ENCODE data around the gene ARSA. TPM values are rescaled to one million over a fixed set of nuclear protein-coding genes. Genes with fewer than 3 reads are reported as not detected.
A peak's percentile ranks its signal among the peaks of the same experiment; 100 is the strongest.

Gene ARSA
- total RNA-seq, 4 donors from 2014 or later = 19.5 to 40.0 (median 21.0) TPM

DNA sequence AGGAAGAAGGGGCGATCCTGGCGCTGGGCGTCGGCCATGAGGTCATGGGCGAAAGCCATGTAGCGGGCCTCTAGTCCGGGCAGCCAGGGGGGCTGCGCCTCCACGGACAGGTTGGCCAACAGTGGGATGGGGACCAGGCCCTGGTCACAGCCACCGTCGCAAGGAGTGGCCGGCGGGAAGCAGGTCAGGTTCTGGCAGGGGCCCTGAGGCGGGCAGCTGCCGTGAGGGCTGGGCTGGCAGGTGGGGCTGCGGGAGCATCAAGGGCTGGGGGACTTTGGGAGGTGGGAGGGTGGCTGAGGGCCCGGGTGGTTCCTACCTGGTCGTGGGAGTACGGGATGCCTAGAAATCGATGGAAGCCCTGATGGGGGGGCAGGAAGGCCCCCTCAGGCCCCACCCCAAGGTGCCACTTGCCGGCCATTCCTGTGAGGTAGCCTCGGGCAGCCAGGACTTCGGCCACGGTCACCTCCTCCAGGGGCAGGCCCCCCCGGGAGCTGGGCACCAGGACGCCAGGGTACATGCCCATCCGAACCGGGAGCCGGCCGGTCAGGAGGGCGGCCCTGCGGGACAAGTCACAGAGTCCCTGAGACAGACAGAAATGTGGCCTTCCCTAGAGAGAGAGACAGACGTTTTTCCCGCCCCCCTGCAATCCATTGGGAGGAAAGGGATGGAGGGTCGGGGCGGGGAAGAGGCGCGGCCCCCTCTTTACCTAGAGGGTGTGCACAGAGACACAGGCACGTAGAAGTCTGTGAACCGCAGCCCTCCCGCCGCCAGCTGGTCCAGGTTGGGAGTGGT lies 906 bp downstream of the ARSA start:
- Histone ChIP-seq H3K27ac (peak overlapping the region in 3 of 4 donors; percentile 81 to 87 (median 86)), H3K27me3 (peaks cover 6% of the 10 kb centered on the region)
- no peak for ATAC-seq

GRCh38 chr22:50626314-50626849 lies 1.6 kb downstream of the ARSA start:
- no peak overlapping the region for H3K27ac ChIP-seq
- H3K27me3 ChIP-seq = peaks cover 10% of the 10 kb centered on the region
- 96% methylated on average over 4 of the region's 12 CpGs; no CpG with 5 or more reads in 1 of the 2 donors for WGBS, 2 donors (ENCODE audit: low coverage in 1 of 2)
- ATAC-seq = no peak
- H3K4me1 ChIP-seq = peaks cover 0 to 35% (median 14%) of the 10 kb centered on the region in 3 donors
- H3K4me3 ChIP-seq = no peak overlapping the region
- H3K9me3 ChIP-seq = no peaks in the 10 kb centered on the region
- peaks cover 0 to 25% of the 10 kb centered on the region in 2 donors for H3K36me3 ChIP-seq
- TF ChIP-seq EP300 (IDR thresholded peaks at IDR 0.05) = no peak

More for the DNA sequence above, 906 bp downstream of the ARSA start:
- WGBS, 2 donors (ENCODE audit: low coverage in 1 of 2) = 93 to 100% methylated on average over 1 to 3 of the region's 42 CpGs
- Histone ChIP-seq H3K4me3 (peak overlapping the region; percentile 71 to 76), H3K4me1 (peaks cover 0 to 32% (median 14%) of the 10 kb centered on the region in 3 donors), H3K9me3 (no peaks in the 10 kb centered on the region), H3K36me3 (peaks cover 0 to 25% of the 10 kb centered on the region in 2 donors)
- TF ChIP-seq POLR2A (IDR thresholded peaks at IDR 0.05) (no peak), POLR2AphosphoS5 (IDR thresholded peaks at IDR 0.05) (no peak), CTCF (IDR thresholded peaks at IDR 0.05) (no peak), EP300 (IDR thresholded peaks at IDR 0.05) (no peak)

DNA sequence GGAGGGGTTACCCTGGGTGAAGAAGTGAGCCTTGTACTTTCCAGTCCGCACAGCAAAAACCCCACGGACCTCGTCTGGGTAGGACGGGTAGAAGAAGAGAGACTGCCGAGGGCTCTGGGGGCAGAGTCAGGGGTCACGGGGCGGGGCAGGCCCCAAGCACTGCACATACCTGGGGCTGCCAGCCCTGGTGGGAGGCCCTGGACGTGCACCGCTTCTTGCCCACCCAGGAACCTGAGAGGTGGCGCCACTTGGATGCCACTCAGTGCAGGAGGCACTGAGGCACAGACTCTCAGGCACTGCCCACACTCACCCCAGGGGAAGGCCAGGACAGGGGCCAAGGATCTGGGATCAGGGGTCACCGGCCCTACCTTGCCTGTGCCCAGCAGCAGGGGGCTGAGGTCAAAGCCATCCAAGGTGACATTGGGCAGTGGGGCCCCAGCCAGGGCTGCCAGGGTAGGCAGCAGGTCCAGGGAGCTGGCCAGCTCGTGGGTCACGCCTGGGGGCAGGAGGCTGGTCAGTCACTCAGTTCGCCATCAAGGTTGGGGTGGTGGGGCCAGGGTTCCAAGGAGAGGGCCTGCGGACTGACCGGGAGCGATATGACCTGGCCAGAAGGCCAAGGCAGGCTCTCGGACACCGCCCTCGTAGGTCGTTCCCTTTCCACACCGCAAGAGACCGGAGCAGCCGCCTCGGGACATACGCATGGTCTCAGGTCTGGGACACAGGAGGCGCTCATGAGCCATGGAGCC lies 2.2 kb downstream of the ARSA start:
- ATAC-seq = no peak
- 27 to 85% methylated on average over 3 to 5 of the region's 27 CpGs for WGBS, 2 donors (ENCODE audit: low coverage in 1 of 2)
- Histone ChIP-seq H3K36me3 (peaks cover 0 to 25% of the 10 kb centered on the region in 2 donors), H3K4me1 (peaks cover 0 to 42% (median 14%) of the 10 kb centered on the region in 3 donors), H3K4me3 (no peak overlapping the region), H3K27ac (no peak overlapping the region), H3K9me3 (no peaks in the 10 kb centered on the region), H3K27me3 (peaks cover 17% of the 10 kb centered on the region)
- no peak for TF ChIP-seq POLR2AphosphoS5 (IDR thresholded peaks at IDR 0.05)
- no peak for TF ChIP-seq EP300 (IDR thresholded peaks at IDR 0.05)
- TF ChIP-seq POLR2A (IDR thresholded peaks at IDR 0.05) = no peak
- no peak for TF ChIP-seq CTCF (IDR thresholded peaks at IDR 0.05)

GRCh38 chr22:50625131-50625567 lies 2.8 kb downstream of the ARSA start:
- H3K9me3 ChIP-seq = no peaks in the 10 kb centered on the region
- H3K36me3 ChIP-seq = peaks cover 0 to 25% of the 10 kb centered on the region in 2 donors
- TF ChIP-seq POLR2A (IDR thresholded peaks at IDR 0.05) (no peak), CTCF (IDR thresholded peaks at IDR 0.05) (no peak), POLR2AphosphoS5 (IDR thresholded peaks at IDR 0.05) (no peak), EP300 (IDR thresholded peaks at IDR 0.05) (no peak)
- peaks cover 21% of the 10 kb centered on the region for H3K27me3 ChIP-seq
- H3K4me1 ChIP-seq = peaks cover 0 to 48% (median 16%) of the 10 kb centered on the region in 3 donors
- H3K4me3 ChIP-seq = no peak overlapping the region
- H3K27ac ChIP-seq = no peak overlapping the region
- no peak for ATAC-seq
- 71 to 80% methylated on average over 2 to 3 of the region's 14 CpGs for WGBS, 2 donors (ENCODE audit: low coverage in 1 of 2)

Measured in gastroesophageal sphincter (tissue), 4 donors.